ENCODE measurements around the gene LDLRAD4. TPM values are rescaled to one million over a fixed set of nuclear protein-coding genes. Genes with fewer than 3 reads are reported as not detected.
A peak's percentile ranks its signal among the peaks of the same experiment; 100 is the strongest.
"Not testable (repeated sequence)": the region's sequence is repeated elsewhere in the genome, so short reads cannot be mapped to it uniquely, and the experiment has no call there.

LDLRAD4 gene
- polyA plus RNA-seq, 12 donors, result 9.1 to 19.0 (median 11.9) TPM; not detected in 1

DNA sequence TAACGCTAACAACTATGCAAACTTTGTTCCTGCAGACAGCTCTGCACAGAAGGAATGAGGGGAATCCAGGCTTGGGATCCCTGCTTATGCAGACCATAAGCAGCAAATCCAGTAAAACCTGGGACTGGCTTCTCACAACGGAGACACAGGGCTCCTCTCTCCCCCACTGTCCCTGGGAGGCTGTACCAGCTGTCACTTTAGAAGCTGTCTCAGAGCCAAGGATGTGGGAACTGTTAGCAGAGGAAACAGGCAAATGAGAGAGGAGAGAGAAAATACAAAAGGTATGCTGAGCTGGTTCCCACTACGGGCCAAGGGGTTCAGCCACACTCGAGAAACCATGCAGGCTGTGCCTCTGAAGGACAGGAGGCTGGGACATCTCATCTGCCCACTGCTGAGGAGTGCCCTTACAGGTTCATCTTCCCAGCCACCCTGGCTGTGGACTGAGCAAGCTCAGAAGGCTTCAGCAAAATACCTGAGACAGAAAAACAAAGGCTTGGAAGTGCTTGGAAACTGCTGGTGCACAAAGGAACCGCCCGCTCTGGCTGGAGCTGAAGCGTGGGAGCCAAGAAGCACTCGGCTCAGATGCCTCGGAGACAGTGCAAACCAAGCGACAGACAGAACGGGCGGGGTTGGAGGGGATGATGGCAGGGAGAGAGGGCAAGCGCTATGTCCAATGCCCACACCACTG, 435.3 kb downstream of the LDLRAD4 start:
- DNase-seq, result no peak

- no peak for DNase-seq
Measured at GRCh38 chr18:13657974-13658373, 439.4 kb downstream of the LDLRAD4 start.

DNA sequence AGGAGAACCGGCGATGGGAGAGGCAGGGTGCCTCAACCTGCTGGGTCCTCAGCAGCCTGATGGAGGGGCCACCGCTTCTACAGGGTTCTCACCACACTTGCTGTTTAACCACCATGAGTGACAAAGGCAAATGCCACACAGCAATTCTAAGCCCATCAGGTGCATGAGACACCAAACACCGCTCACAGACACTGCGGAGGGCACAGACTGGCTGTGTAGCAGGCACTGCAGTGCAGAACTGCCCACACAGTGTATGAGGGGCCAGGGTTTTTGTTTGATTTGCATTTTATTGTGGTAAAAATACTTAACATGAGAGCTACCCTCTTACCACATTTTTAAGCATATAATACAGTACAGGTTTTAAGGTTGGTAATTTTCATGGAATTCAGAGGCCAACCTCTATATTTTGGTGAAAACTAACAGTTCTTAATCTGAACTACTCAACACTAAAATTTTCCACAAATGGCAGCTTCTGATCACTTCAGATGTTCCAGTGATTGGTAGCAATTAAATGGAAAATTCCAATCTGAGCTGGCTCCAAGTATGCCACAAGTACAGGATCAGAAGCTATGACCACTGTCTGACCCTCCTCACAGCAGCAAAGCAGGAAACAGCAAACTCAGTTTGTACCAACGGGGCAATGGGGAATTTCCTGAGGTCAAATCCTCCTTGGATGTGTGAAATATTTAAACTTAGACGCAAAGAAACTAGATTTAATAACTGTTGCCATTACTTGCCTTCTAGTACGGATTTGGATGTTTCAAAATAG, 440.1 kb downstream of the LDLRAD4 start:
- DNase-seq, result no peak

GRCh38 chr18:13660510-13660909, 441.9 kb downstream of the LDLRAD4 start:
- DNase-seq, result peak; percentile 28

DNA sequence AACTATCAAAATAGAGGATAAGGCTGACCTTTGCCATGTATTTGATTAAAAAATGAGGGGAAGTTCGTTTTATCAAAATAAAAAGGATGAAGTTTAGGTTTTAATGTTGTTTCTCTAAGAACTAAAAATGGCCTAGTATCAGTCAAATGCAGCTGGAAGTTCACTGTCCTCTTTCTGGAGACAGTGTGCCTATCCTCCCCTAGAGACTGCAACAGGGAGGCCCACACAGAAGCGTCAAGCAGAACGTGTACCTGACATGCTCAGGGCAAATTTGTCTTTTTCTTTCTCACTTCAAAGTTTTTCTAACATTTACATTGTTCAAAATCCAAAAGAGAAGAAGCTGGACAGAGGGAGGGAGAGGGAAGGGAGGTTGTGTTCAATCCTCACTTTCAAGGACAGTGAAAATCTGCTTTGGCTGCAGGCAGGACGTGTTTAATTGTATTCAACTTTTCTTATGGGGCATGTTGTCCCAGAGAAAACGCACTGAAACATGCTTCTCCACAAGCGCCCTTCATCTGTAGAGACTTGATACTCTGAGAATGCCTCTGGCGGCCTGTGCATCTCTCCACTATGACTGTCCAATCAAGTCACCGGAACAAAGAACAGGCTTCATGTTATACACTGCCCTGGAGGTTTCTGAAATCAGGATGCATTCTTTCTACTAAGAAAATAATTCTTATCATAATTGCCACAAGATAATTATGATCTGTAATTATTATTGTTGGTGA, 442.7 kb downstream of the LDLRAD4 start:
- DNase-seq, result no peak

DNA sequence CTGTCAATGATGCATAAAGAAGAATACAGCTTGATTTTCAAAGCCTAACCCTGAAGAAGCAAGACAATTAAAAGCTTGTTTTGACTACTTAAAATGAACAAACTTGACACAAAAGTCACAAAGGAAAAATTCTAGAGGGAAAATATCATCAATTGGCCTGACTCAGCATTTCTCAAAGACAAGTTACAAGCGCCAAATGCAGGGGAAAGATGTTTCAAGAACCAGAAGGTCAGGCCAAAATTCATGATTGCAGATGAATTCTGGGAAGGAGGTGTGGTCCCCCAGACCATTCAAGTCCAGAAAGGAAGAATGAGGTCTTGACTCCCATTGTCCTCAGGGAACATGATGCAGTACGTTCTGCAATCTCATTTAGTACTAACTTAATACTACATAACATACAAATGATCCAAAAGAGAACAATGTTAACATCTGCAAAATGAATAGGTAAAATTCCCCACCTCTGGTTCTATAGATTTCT, 443.3 kb downstream of the LDLRAD4 start:
- no peak for DNase-seq

GRCh38 chr18:13672657-13673056, 454.1 kb downstream of the LDLRAD4 start:
- no peak for DNase-seq

GRCh38 chr18:13676471-13676870, 457.9 kb downstream of the LDLRAD4 start:
- DNase-seq, result no peak

DNA sequence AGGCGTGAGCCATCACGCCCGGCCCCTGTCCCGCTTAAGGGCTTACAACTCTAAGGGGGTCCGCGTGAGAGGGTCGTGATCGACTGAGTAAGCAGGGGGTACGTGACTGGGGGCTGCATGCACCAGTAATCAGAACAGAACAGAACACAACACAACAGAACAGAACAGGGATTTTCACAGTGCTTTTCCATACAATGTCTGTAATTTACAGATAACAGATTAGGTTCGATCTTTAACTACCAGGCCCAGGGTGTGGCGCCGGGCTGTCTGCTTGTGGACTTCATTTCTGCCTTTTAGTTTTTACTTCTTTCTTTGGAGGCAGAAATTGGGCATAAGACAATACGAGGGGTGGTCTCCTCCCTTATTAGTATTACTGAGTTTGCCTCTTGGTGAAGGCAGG, 458.8 kb downstream of the LDLRAD4 start:
- DNase-seq, result not testable (repeated sequence)

DNA sequence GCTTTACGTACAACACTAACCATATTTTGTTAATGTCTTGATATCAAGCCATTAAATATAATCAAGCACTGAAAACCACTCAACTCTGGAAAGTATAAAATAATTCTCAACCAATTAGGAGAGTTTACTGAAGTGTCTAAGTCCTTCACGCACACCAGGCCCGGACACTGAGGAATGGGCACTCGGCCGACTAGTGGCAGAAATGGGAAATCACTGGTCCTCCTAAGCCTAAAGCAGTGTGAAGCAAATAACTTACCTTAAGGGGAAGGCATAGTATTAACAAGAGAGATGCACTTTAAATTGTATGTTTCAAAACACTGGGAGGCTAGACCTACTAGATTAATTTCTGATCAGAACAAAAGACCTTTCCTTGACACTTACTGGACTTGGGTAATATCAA, 462.1 kb downstream of the LDLRAD4 start:
- no peak for DNase-seq

GRCh38 chr18:13681701-13682100, 463.1 kb downstream of the LDLRAD4 start:
- DNase-seq, result no peak

GRCh38 chr18:13684546-13684945, 466.0 kb downstream of the LDLRAD4 start:
- no peak for DNase-seq

- DNase-seq, result no peak
Measured at GRCh38 chr18:13688191-13689136, 469.9 kb downstream of the LDLRAD4 start.

DNA sequence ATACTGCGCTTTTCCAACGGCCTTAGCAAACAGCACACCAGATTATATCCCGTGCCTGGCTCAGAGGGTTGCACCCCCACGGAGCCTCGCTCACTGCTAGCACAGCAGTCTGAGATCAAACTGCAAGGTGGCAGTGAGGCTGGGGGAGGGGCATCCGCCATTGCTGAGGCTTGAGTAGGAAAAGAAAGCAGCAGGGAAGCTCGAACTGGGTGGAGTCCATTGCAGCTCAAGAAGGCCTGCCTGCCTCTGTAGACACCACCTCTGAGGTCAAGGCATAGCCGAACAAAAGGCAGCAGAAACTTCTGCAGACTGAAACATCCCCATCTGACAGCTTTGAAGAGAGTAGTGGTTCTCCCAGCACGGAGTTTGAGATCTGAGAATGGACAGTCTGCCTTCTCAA, 471.5 kb downstream of the LDLRAD4 start:
- not testable (repeated sequence) for DNase-seq

DNA sequence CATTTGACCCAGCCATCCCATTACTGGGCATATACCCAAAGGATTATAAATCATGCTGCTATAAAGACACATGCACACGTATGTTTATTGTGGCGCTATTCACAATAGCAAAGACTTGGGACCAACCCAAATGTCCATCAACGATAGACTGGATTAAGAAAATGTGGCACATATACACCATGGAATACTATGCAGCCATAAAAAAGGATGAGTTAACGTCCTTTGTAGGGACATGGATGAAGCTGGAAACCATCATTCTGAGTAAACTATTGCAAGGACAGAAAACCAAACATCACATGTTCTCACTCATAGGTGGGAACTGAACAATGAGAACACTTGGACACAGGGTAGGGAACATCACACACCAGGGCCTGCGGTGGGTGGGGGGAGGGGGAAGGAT, 476.8 kb downstream of the LDLRAD4 start:
- not testable (repeated sequence) for DNase-seq

DNA sequence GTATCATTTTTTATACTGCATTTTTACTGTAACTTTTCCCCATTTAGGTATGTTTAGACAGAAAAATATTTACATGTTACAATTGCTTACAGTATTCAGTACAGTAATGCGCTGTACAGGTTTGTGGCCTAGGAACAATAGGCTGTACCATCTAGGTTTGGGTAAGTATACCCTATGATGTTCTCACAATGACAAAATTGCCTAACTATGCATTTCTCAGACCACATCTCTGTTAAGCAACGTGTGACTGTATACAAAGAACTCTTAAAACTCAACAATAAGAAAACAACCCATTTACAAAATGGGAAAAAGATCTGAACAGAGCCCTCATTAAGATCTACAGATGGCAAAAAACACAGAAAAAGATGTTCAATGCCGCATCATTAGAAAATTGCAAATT, 478.4 kb downstream of the LDLRAD4 start:
- no peak for DNase-seq

- no peak for DNase-seq
Measured at GRCh38 chr18:13700153-13700552, 481.6 kb downstream of the LDLRAD4 start.

All from muscle of arm (tissue), 12 donors.